ENCODE measurements around the gene TRPT1.

Gene TRPT1

GRCh38 chr11:64234647-64235379, 8.8 kb upstream of the TRPT1 start:
- H3K27ac Mint-ChIP-seq, result no peak overlapping the region
- peaks cover 8% of the 10 kb centered on the region for H3K36me3 Mint-ChIP-seq (ENCODE audit: low read depth)
- peak overlapping the region; percentile 83 for H3K4me3 Mint-ChIP-seq
- H3K9me3 Mint-ChIP-seq, result no peaks in the 10 kb centered on the region
- H3K27me3 Mint-ChIP-seq (ENCODE audit: low read depth, poor library complexity), result peaks cover 15% of the 10 kb centered on the region
- no peak for TF ChIP-seq CTCF (IDR thresholded peaks at IDR 0.05)
- DNase-seq, result peak; percentile 59
- H3K4me1 Mint-ChIP-seq, result peaks cover 31% of the 10 kb centered on the region

DNA sequence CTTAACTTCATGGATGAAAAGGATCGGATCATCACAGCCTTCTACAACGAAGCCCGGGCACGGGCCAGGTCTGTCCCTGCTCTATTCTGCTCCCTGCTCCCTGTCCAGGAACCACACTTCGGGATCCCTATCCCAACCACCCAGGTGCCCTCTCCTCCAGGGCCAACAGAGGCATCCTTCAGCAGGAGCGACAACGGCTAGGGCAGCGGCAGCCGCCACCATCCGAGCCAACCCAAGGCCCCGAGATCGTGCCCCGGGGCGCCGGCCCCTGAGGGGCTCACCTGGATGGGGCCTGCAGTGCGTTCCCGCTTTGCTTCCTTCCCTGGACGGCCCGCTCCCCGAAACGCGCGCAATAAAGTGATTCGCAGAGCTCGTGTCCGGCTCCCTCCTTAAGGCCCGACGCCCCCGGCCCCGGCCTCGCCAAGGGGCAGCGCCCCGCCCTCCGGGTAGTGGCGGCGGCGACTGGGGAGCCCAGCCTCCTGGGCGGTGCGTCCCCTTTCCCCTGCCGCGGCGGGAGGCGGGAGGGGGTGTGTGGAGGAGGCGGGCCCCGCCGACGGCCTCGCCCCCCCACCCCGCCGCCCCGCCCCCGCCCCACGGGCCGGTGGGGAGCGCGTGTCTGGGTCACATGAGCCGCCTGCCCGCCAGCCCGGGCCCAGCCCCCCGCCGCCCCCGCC, 8.1 kb upstream of the TRPT1 start, which contains the start of gene VEGFB:
Gene VEGFB, plus strand, starts transcription at position 672 of the 674 bp plus-strand sequence. CDS start 250 bp downstream, outside the sequence.
- H3K4me3 Mint-ChIP-seq, result peak within 1 kb of the TSS; percentile 86
- no peak for TF ChIP-seq CTCF (IDR thresholded peaks at IDR 0.05)
- H3K27me3 Mint-ChIP-seq (ENCODE audit: low read depth, poor library complexity), result peaks cover 15% of the 10 kb centered on the region
- no peaks in the 10 kb centered on the region for H3K9me3 Mint-ChIP-seq
- DNase-seq, result peak; percentile 74
- H3K36me3 Mint-ChIP-seq (ENCODE audit: low read depth), result peaks cover 8% of the 10 kb centered on the region
- H3K4me1 Mint-ChIP-seq, result peaks cover 35% of the 10 kb centered on the region
- H3K27ac Mint-ChIP-seq, result no peak within 1 kb of the TSS

DNA sequence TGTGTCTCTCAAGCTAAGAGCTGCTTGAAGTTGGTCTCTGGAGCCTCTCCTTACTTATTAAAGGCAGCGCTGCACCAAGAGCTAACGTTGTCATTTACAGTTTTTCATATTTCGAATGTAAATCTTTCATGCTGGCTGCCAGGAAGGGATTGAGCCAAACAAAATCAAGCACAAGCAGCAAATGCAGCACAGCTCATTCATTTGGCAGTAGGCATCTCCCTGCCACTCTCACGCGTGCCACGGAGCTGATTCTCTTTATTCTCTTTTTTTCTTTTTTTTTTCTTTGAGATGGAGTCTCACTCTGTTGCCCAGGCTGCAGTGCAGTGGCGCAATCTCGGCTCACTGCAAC, 7.0 kb upstream of the TRPT1 start:
- Mint-ChIP-seq H3K36me3 (ENCODE audit: low read depth) (no peaks in the 10 kb centered on the region), H3K4me3 (peak overlapping the region; percentile 90), H3K27me3 (ENCODE audit: low read depth, poor library complexity) (peaks cover 15% of the 10 kb centered on the region), H3K27ac (no peak overlapping the region), H3K9me3 (no peaks in the 10 kb centered on the region), H3K4me1 (peaks cover 35% of the 10 kb centered on the region)
- TF ChIP-seq CTCF (IDR thresholded peaks at IDR 0.05), result no peak
- DNase-seq, result no peak

DNA sequence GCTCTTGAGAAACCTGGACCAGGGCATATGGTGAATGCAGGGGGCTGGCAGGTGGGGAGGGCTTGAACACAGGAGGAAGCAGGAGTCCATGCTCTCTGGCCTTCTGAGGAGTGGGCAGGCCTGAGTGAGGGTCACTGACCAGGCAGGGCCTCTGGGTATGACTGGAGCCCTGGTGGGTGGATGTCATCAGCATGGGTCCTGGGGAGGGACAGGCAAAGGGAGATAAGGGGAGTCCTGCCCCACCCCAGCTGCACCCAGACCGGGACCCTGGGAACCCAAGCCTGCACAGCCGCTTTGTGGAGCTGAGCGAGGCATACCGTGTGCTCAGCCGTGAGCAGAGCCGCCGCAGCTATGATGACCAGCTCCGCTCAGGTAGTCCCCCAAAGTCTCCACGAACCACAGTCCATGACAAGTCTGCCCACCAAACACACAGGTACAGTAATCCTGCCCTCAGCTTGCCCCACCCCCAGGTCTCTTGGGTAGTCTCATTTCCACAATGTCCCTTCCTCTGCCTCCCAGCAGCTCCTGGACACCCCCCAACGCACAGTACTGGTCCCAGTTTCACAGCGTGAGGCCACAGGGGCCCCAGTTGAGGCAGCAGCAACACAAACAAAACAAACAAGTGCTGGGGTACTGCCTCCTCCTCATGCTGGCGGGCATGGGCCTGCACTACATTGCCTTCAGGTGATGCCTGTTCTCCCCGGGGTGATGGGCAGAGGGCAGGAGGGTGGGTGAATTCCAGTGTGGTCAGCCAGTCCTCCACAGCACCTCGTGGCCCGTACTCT, 6.4 kb upstream of the TRPT1 start:
- TF ChIP-seq CTCF (IDR thresholded peaks at IDR 0.05), result no peak
- Mint-ChIP-seq H3K36me3 (ENCODE audit: low read depth) (no peaks in the 10 kb centered on the region), H3K27me3 (ENCODE audit: low read depth, poor library complexity) (peaks cover 15% of the 10 kb centered on the region), H3K4me3 (peak overlapping the region; percentile 90), H3K4me1 (peaks cover 41% of the 10 kb centered on the region), H3K9me3 (no peaks in the 10 kb centered on the region), H3K27ac (no peak overlapping the region)
- no peak for DNase-seq

DNA sequence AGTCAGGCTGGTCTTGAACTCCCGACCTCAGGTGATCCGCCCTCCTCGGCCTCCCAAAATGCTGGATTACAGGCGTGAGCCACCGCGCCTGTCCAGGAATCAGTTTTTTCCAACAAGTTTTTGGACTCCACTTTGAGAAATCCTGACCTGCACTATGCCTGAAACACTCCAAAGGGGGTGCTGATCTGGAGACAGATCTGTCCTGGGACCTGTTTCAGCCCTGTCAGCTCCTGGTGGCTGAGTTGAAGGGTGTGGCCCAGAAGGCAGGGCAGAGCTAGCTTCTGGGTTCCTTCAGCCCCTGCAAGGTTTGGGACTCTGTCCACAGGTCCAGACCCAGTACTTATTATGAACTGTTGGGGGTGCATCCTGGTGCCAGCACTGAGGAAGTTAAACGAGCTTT, 5.6 kb upstream of the TRPT1 start:
- Mint-ChIP-seq H3K27ac (no peak overlapping the region), H3K4me3 (peak overlapping the region; percentile 90), H3K4me1 (peaks cover 48% of the 10 kb centered on the region), H3K27me3 (ENCODE audit: low read depth, poor library complexity) (peaks cover 15% of the 10 kb centered on the region), H3K36me3 (ENCODE audit: low read depth) (no peaks in the 10 kb centered on the region), H3K9me3 (no peaks in the 10 kb centered on the region)
- no peak for DNase-seq
- no peak for TF ChIP-seq CTCF (IDR thresholded peaks at IDR 0.05)
